Coronary artery (tissue), 2 donors: ENCODE results near the gene C19orf44.
"Not testable (repeated sequence)": the region's sequence is repeated elsewhere in the genome, so short reads cannot be mapped to it uniquely, and the experiment has no call there.

ENCODE experiments used
- DNase-seq: peaks from one replicate; pipeline ENCODE4 v3.0.0-alpha.2; 2017; ENCODE audit warnings: low spot score
- H3K27ac ChIP-seq, 2 donors: fragments of 200-600 bp; sonication (generic); one replicate each; pipeline ENCODE4 v1.5.1; 2016 to 2019
- H3K4me3 ChIP-seq: fragments of 200-600 bp; sonication (generic); 2 replicates; pipeline ENCODE4 v1.5.1; 2016; ENCODE audit warnings: mild to moderate bottlenecking, moderate library complexity
- TF ChIP-seq, protein P1 (sequence below): fragments of 200-600 bp; sonication (generic); IDR thresholded peaks from one replicate; pipeline ENCODE4 v1.5.1; 2019; ENCODE audit warnings: antibody characterized with exemption

C19orf44 gene

GRCh38 chr19:16461630-16462051, 34.6 kb upstream of the C19orf44 start:
- no peak for DNase-seq
- TF ChIP-seq, protein P1, sequence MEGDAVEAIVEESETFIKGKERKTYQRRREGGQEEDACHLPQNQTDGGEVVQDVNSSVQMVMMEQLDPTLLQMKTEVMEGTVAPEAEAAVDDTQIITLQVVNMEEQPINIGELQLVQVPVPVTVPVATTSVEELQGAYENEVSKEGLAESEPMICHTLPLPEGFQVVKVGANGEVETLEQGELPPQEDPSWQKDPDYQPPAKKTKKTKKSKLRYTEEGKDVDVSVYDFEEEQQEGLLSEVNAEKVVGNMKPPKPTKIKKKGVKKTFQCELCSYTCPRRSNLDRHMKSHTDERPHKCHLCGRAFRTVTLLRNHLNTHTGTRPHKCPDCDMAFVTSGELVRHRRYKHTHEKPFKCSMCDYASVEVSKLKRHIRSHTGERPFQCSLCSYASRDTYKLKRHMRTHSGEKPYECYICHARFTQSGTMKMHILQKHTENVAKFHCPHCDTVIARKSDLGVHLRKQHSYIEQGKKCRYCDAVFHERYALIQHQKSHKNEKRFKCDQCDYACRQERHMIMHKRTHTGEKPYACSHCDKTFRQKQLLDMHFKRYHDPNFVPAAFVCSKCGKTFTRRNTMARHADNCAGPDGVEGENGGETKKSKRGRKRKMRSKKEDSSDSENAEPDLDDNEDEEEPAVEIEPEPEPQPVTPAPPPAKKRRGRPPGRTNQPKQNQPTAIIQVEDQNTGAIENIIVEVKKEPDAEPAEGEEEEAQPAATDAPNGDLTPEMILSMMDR = no peak
- H3K27ac ChIP-seq = peak overlapping the region in 1 of 2 donors; percentile 6
- H3K4me3 ChIP-seq = no peak overlapping the region

DNA sequence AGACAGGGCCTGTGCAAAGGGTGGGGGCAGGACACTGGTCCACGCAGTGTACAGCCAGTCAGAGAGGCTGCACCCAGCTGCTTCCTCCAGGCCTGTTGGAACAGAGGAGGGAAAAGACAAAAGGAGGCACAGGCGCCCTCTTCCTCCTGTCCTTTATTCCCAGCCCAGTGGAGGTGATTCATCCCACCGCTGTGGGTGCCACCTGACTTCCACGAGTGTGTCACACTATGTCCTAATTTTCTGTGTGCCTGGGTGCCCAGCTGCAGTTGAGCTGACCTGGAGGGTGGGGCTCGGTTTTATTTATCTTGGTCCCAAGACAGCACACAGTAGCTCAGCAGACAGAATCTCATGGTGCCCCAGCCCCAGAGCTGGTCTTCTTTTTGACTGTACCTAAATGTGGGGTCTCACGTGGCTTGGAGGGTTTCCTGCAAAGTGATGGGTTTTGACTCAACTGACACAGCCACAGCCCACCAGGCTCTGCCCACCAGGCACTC, 33.4 kb upstream of the C19orf44 start:
- Histone ChIP-seq H3K4me3 (no peak overlapping the region), H3K27ac (no peak overlapping the region)
- DNase-seq = no peak
- TF ChIP-seq, protein P1 = no peak

DNA sequence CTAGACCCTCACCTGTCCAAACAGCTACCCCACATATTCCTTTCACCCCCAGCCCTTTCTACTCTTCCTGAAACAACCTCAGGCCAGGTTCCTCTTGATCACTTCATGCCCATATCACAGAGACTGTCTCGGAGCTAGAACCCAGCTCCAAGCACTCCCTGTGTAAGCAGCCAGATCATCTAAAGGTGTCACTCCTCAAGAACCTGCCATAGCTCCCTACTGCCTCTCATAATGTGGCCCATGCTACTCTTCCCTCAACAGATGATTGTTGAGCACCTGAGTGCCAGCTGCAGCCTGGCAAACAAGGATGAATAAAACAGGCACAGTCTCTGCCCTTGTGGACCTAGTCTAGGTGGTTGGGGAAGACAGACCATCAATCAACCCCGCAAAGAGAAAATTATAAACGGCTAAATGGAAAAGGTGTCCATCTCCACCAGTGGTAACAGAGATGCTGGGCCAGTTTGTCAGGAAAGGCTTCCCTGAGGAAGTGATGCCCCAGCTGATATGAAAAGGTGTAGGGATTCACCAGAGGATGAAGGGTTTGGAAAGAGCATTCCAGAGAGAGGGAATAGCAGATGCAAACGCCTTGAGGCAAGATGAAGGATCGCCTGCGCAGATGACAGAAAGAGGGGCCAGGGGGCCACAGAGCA, 32.7 kb upstream of the C19orf44 start:
- DNase-seq = no peak
- H3K4me3 ChIP-seq = no peak overlapping the region
- TF ChIP-seq, protein P1 = no peak
- no peak overlapping the region for H3K27ac ChIP-seq

DNA sequence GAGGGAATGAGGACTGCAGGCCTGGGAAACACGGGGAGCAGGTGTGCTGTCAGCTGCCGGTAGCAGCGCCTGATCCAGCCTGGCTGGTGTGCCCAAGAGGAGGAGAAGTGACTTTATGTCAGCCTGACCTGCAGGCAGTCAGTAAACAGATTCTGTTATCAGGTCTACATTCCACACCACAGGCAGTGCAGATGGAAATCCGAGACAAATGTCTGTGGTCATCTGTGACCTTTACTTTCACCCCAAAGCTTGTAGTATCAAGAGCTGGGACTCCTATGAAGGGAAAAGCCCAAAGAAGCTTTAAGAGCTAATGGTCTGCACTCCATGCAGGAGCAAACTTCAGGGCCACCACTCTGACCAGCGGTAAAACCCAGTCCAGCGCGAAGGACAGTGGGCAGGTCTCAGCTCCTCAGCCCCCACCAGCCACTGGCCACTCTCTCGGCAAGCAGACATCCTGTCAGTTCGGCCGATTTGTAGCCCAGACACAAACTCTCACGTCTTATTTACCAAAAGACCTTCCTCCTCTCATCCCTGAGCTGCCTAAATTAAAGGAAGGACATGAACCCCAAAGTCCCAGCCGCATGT, 32.1 kb upstream of the C19orf44 start:
- H3K4me3 ChIP-seq = no peak overlapping the region
- no peak for DNase-seq
- TF ChIP-seq, protein P1 = no peak
- no peak overlapping the region for H3K27ac ChIP-seq

DNA sequence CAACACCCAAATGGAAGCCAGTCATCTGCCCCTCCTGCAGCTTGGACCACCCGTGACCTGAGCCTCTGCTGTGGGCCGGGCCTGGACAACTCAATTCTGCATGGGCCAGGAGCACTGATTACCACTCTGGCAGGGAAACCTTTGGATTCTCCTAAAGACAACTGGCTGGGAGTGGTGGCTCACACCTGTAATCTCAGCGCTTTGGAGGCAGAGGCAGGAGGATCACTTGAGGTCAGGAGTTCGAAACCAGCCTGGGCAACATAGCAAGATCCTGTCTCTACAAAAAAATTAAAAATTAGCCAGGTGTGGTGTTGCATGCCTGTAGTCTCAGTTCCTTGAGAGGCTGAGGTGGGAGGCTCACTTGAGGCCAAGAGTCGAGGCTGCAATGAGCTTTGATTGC, 31.0 kb upstream of the C19orf44 start:
- H3K4me3 ChIP-seq = no peak overlapping the region
- DNase-seq = no peak
- TF ChIP-seq, protein P1 = no peak
- H3K27ac ChIP-seq = no peak overlapping the region

DNA sequence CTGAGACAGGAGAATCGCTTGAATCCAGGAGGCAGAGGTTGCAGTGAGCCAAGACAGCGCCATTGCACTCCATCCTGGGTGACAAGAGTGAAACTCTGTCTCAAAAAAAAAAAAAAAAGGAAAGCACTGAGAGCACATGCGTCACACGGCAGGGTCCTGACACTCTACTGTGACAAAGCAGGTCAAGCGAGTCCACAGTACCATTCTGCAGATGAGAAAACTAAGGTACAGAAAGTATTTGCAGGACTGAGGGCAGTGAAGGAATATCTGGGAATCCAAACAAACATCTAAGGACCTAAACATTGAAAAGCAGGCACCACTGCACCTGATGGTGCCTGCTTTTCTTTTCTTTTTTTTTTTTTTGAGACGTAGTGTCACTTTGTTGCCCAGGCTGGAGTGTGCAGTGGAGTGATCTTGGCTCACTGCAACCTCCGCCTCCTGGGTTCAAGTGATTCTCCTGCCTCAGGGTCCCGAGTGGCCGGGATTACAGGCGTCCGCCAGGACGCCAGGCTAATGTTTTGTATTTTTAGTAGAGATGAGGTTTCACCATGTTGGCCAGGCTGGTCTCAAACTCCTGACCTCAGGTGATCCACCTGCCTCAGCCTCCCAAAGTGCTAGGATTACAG, 29.3 kb upstream of the C19orf44 start:
- not testable (repeated sequence) for H3K4me3 ChIP-seq, H3K27ac ChIP-seq, DNase-seq

GRCh38 chr19:16467581-16467980, 28.6 kb upstream of the C19orf44 start:
- Histone ChIP-seq H3K4me3 (no peak overlapping the region), H3K27ac (no peak overlapping the region)
- TF ChIP-seq, protein P1 = no peak
- DNase-seq = no peak
